ENCODE results near the gene ACTG1.

Gene ACTG1

GRCh38 chr17:81552244-81553017 is 39.8 kb upstream of the ACTG1 start, which contains the start of gene FAAP100:
TSS of gene FAAP100 (minus strand) at chr17:81552353. CDS start at chr17:81552330, 23 bp downstream.
- peak within 1 kb of the TSS; percentile 58 to 78 for H3K9ac ChIP-seq (ENCODE audit: low read length in 2 of 2)
- H3K4me3 ChIP-seq (ENCODE audit: low read length in 2 of 2): peak within 1 kb of the TSS; percentile 84 to 87
- no peaks in the 10 kb centered on the region for H3K9me3 ChIP-seq (ENCODE audit: control insufficient read depth in 2 of 2, low read length in 2 of 2)
- H3K27ac ChIP-seq (ENCODE audit: low read length): peak within 1 kb of the TSS; percentile 46
- peaks cover 23% of the 10 kb centered on the region for H3K4me1 ChIP-seq (ENCODE audit: control insufficient read depth, insufficient read depth, low read length)
- H3K27me3 ChIP-seq (ENCODE audit: control insufficient read depth in 1 of 2, insufficient read depth in 2 of 2, low read length in 2 of 2): no peaks in the 10 kb centered on the region
- H3K36me3 ChIP-seq (ENCODE audit: control insufficient read depth in 2 of 2, insufficient read depth in 2 of 2, low read length in 2 of 2): peaks cover 17 to 19% of the 10 kb centered on the region in 2 donors

- peak overlapping the region; percentile 58 to 78 for H3K9ac ChIP-seq (ENCODE audit: low read length in 2 of 2)
- H3K9me3 ChIP-seq (ENCODE audit: control insufficient read depth in 2 of 2, low read length in 2 of 2): no peaks in the 10 kb centered on the region
- peaks cover 23% of the 10 kb centered on the region for H3K4me1 ChIP-seq (ENCODE audit: control insufficient read depth, insufficient read depth, low read length)
- H3K27ac ChIP-seq (ENCODE audit: low read length): peak overlapping the region; percentile 46
- H3K4me3 ChIP-seq (ENCODE audit: low read length in 2 of 2): peak overlapping the region; percentile 84 to 87
- peaks cover 13 to 20% of the 10 kb centered on the region in 2 donors for H3K36me3 ChIP-seq (ENCODE audit: control insufficient read depth in 2 of 2, insufficient read depth in 2 of 2, low read length in 2 of 2)
- no peaks in the 10 kb centered on the region for H3K27me3 ChIP-seq (ENCODE audit: control insufficient read depth in 1 of 2, insufficient read depth in 2 of 2, low read length in 2 of 2)
Observed at GRCh38 chr17:81551458-81552243, 39.1 kb upstream of the ACTG1 start.

- Histone ChIP-seq H3K27ac (ENCODE audit: low read length) (no peak overlapping the region), H3K9me3 (ENCODE audit: control insufficient read depth in 2 of 2, low read length in 2 of 2) (no peaks in the 10 kb centered on the region), H3K4me1 (ENCODE audit: control insufficient read depth, insufficient read depth, low read length) (peaks cover 23% of the 10 kb centered on the region), H3K4me3 (ENCODE audit: low read length in 2 of 2) (peak overlapping the region; percentile 84 to 87), H3K27me3 (ENCODE audit: control insufficient read depth in 1 of 2, insufficient read depth in 2 of 2, low read length in 2 of 2) (no peaks in the 10 kb centered on the region), H3K36me3 (ENCODE audit: control insufficient read depth in 2 of 2, insufficient read depth in 2 of 2, low read length in 2 of 2) (peaks cover 12 to 22% of the 10 kb centered on the region in 2 donors), H3K9ac (ENCODE audit: low read length in 2 of 2) (peak overlapping the region; percentile 58 to 78)
Observed at GRCh38 chr17:81550830-81551457, 38.3 kb upstream of the ACTG1 start.

- Histone ChIP-seq H3K9me3 (ENCODE audit: control insufficient read depth in 2 of 2, low read length in 2 of 2) (no peaks in the 10 kb centered on the region), H3K27me3 (ENCODE audit: control insufficient read depth in 1 of 2, insufficient read depth in 2 of 2, low read length in 2 of 2) (no peaks in the 10 kb centered on the region), H3K36me3 (ENCODE audit: control insufficient read depth in 2 of 2, insufficient read depth in 2 of 2, low read length in 2 of 2) (peaks cover 16 to 26% of the 10 kb centered on the region in 2 donors), H3K4me1 (ENCODE audit: control insufficient read depth, insufficient read depth, low read length) (peaks cover 23% of the 10 kb centered on the region), H3K9ac (ENCODE audit: low read length in 2 of 2) (no peak overlapping the region), H3K27ac (ENCODE audit: low read length) (no peak overlapping the region), H3K4me3 (ENCODE audit: low read length in 2 of 2) (no peak overlapping the region)
Observed at GRCh38 chr17:81550285-81550684, 37.7 kb upstream of the ACTG1 start.

GRCh38 chr17:81549826-81550225 is 37.2 kb upstream of the ACTG1 start:
- Histone ChIP-seq H3K36me3 (ENCODE audit: control insufficient read depth in 2 of 2, insufficient read depth in 2 of 2, low read length in 2 of 2) (peaks cover 16 to 30% of the 10 kb centered on the region in 2 donors), H3K27ac (ENCODE audit: low read length) (no peak overlapping the region), H3K9ac (ENCODE audit: low read length in 2 of 2) (no peak overlapping the region), H3K4me3 (ENCODE audit: low read length in 2 of 2) (no peak overlapping the region), H3K9me3 (ENCODE audit: control insufficient read depth in 2 of 2, low read length in 2 of 2) (no peaks in the 10 kb centered on the region), H3K4me1 (ENCODE audit: control insufficient read depth, insufficient read depth, low read length) (peaks cover 23% of the 10 kb centered on the region), H3K27me3 (ENCODE audit: control insufficient read depth in 1 of 2, insufficient read depth in 2 of 2, low read length in 2 of 2) (no peaks in the 10 kb centered on the region)

- Histone ChIP-seq H3K36me3 (ENCODE audit: control insufficient read depth in 2 of 2, insufficient read depth in 2 of 2, low read length in 2 of 2) (peaks cover 16 to 35% of the 10 kb centered on the region in 2 donors), H3K27me3 (ENCODE audit: control insufficient read depth in 1 of 2, insufficient read depth in 2 of 2, low read length in 2 of 2) (no peaks in the 10 kb centered on the region)
Observed at GRCh38 chr17:81549031-81549557, 36.5 kb upstream of the ACTG1 start.

GRCh38 chr17:81547614-81547982 is 35.0 kb upstream of the ACTG1 start:
- no peak overlapping the region for H3K4me3 ChIP-seq (ENCODE audit: low read length in 2 of 2)
- H3K4me1 ChIP-seq (ENCODE audit: control insufficient read depth, insufficient read depth, low read length): peaks cover 9% of the 10 kb centered on the region
- no peaks in the 10 kb centered on the region for H3K27me3 ChIP-seq (ENCODE audit: control insufficient read depth in 1 of 2, insufficient read depth in 2 of 2, low read length in 2 of 2)
- H3K36me3 ChIP-seq (ENCODE audit: control insufficient read depth in 2 of 2, insufficient read depth in 2 of 2, low read length in 2 of 2): peaks cover 19 to 44% of the 10 kb centered on the region in 2 donors
- H3K9ac ChIP-seq (ENCODE audit: low read length in 2 of 2): no peak overlapping the region
- H3K9me3 ChIP-seq (ENCODE audit: control insufficient read depth in 2 of 2, low read length in 2 of 2): no peaks in the 10 kb centered on the region
- no peak overlapping the region for H3K27ac ChIP-seq (ENCODE audit: low read length)

More at GRCh38 chr17:81549031-81549557, 36.5 kb upstream of the ACTG1 start:
- Histone ChIP-seq H3K27ac (ENCODE audit: low read length) (no peak overlapping the region), H3K9ac (ENCODE audit: low read length in 2 of 2) (no peak overlapping the region), H3K9me3 (ENCODE audit: control insufficient read depth in 2 of 2, low read length in 2 of 2) (no peaks in the 10 kb centered on the region), H3K4me3 (ENCODE audit: low read length in 2 of 2) (no peak overlapping the region), H3K4me1 (ENCODE audit: control insufficient read depth, insufficient read depth, low read length) (peaks cover 23% of the 10 kb centered on the region)

GRCh38 chr17:81546906-81547613 is 34.5 kb upstream of the ACTG1 start:
- no peak overlapping the region for H3K4me3 ChIP-seq (ENCODE audit: low read length in 2 of 2)
- H3K9ac ChIP-seq (ENCODE audit: low read length in 2 of 2): no peak overlapping the region
- no peaks in the 10 kb centered on the region for H3K27me3 ChIP-seq (ENCODE audit: control insufficient read depth in 1 of 2, insufficient read depth in 2 of 2, low read length in 2 of 2)
- H3K9me3 ChIP-seq (ENCODE audit: control insufficient read depth in 2 of 2, low read length in 2 of 2): no peaks in the 10 kb centered on the region
- peaks cover 19 to 44% of the 10 kb centered on the region in 2 donors for H3K36me3 ChIP-seq (ENCODE audit: control insufficient read depth in 2 of 2, insufficient read depth in 2 of 2, low read length in 2 of 2)
- peaks cover 9% of the 10 kb centered on the region for H3K4me1 ChIP-seq (ENCODE audit: control insufficient read depth, insufficient read depth, low read length)
- no peak overlapping the region for H3K27ac ChIP-seq (ENCODE audit: low read length)

GRCh38 chr17:81545160-81545949 is 32.8 kb upstream of the ACTG1 start:
- H3K27me3 ChIP-seq (ENCODE audit: control insufficient read depth in 1 of 2, insufficient read depth in 2 of 2, low read length in 2 of 2): no peaks in the 10 kb centered on the region

More at GRCh38 chr17:81545160-81545949, 32.8 kb upstream of the ACTG1 start:
- Histone ChIP-seq H3K4me3 (ENCODE audit: low read length in 2 of 2) (no peak overlapping the region), H3K27ac (ENCODE audit: low read length) (no peak overlapping the region), H3K4me1 (ENCODE audit: control insufficient read depth, insufficient read depth, low read length) (no peaks in the 10 kb centered on the region), H3K9ac (ENCODE audit: low read length in 2 of 2) (no peak overlapping the region), H3K9me3 (ENCODE audit: control insufficient read depth in 2 of 2, low read length in 2 of 2) (no peaks in the 10 kb centered on the region), H3K36me3 (ENCODE audit: control insufficient read depth in 2 of 2, insufficient read depth in 2 of 2, low read length in 2 of 2) (peaks cover 19 to 50% of the 10 kb centered on the region in 2 donors)

Data from stomach smooth muscle (tissue), 2 donors.